Activated naive CD8-positive, alpha-beta T cell treated with anti-CD3 and anti-CD28 coated beads, Interleukin-2, amount 10 ng/mL, durations not matched to agents 7 days and 5 days (primary cell): ENCODE measurements around the gene CLCF1. TPM values are rescaled to one million over a fixed set of nuclear protein-coding genes. Genes with fewer than 3 reads are reported as not detected.

Experiments
- ATAC-seq: fragments of 150-1000 bp; cut with Tn5 transposase; one replicate; pipeline ENCODE4 v1.10.0; 2021; ENCODE audit warnings: low read depth, moderate library complexity
- POLR2A ChIA-PET: fragments of 350-600 bp; sonication (Branson Sonifier 250); formaldehyde crosslinking; loops from one replicate; lab custom pipeline; 2021; ENCODE audit warnings: antibody characterized with exemption; lab: Charles Lee
- DNase-seq: peaks from one replicate; pipeline ENCODE4 v3.0.0; 2021
- H3K27ac Mint-ChIP-seq: one replicate; pipeline ENCODE4 v1.8.0; 2022; ENCODE audit warnings: mild to moderate bottlenecking, mixed read lengths
- H3K27me3 Mint-ChIP-seq: one replicate; pipeline ENCODE4 v1.8.0; 2022; ENCODE audit warnings: mild to moderate bottlenecking, moderate library complexity, mixed read lengths
- H3K36me3 Mint-ChIP-seq: one replicate; pipeline ENCODE4 v1.8.0; 2021; ENCODE audit warnings: mild to moderate bottlenecking, mixed read lengths
- H3K4me1 Mint-ChIP-seq: one replicate; pipeline ENCODE4 v1.8.0; 2021; ENCODE audit warnings: mixed read lengths
- H3K4me3 Mint-ChIP-seq: one replicate; pipeline ENCODE4 v1.8.0; 2022; ENCODE audit warnings: mild to moderate bottlenecking, moderate library complexity, mixed read lengths
- H3K9me3 Mint-ChIP-seq: one replicate; pipeline ENCODE4 v1.8.0; 2021; ENCODE audit warnings: mixed read lengths
- total RNA-seq, 2 experiments: library from RNA; stranded (reverse); gene quantifications; one replicate each; pipeline ENCODE4 v1.2.3, GENCODE V29; 2021

Gene CLCF1
- total RNA-seq, 2 experiments from 2014 or later = 4.3 to 4.7 TPM

- Mint-ChIP-seq H3K4me3 (peak overlapping the region; percentile 8), H3K27ac (no peak overlapping the region), H3K36me3 (peaks cover 1% of the 10 kb centered on the region), H3K9me3 (no peaks in the 10 kb centered on the region), H3K4me1 (peaks cover 33% of the 10 kb centered on the region), H3K27me3 (peaks cover 9% of the 10 kb centered on the region)
- POLR2A ChIA-PET = interaction anchor here (0.7 to 3.5 kb wide), 7 partner anchors 11 to 48 kb away, joined by 3 to 17 read pairs (median 5); partner anchors contain the start of genes ANKRD13D, GRK2 and SSH3
- no peak for ATAC-seq
- no peak for DNase-seq
These were observed 58.0 kb downstream of the CLCF1 start for GRCh38 chr11:67315325-67315909.

- Mint-ChIP-seq H3K36me3 (peaks cover 1% of the 10 kb centered on the region), H3K4me3 (peak overlapping the region; percentile 2), H3K9me3 (no peaks in the 10 kb centered on the region), H3K4me1 (peaks cover 28% of the 10 kb centered on the region), H3K27ac (peak overlapping the region; percentile 6), H3K27me3 (peaks cover 9% of the 10 kb centered on the region)
- DNase-seq (no peak), ATAC-seq (no peak)
- POLR2A ChIA-PET = interaction anchor here (0.9 to 3.2 kb wide), 5 partner anchors 10 to 47 kb away, joined by 3 to 18 read pairs (median 5); partner anchors contain the start of genes ANKRD13D, GRK2 and SSH3
These were observed 59.2 kb downstream of the CLCF1 start for GRCh38 chr11:67314218-67314617.

Other genes with a start within 250 kb of the CLCF1 start
- gene GRK2, start 107.1 kb downstream of the CLCF1 start, total RNA-seq = 100 to 1,000 TPM; 325 to 341 TPM
- gene ANKRD13D, start 84.3 kb downstream of the CLCF1 start, total RNA-seq = 100 to 1,000 TPM; 185 to 207 TPM
- gene SSH3, start 70.1 kb downstream of the CLCF1 start, total RNA-seq = 10 to 100 TPM; 24.6 to 27.0 TPM
- gene POLD4, start 20.1 kb downstream of the CLCF1 start, total RNA-seq = 10 to 100 TPM; 73.2 to 78.2 TPM
- 10 to 100 TPM; 65.3 to 67.1 TPM for gene RAD9A, start 18.4 kb upstream of the CLCF1 start, total RNA-seq
- gene PPP1CA, start 28.3 kb upstream of the CLCF1 start, total RNA-seq = 100 to 1,000 TPM; 290 to 311 TPM
- 100 to 1,000 TPM; 359 to 367 TPM for gene TBC1D10C, start 30.5 kb upstream of the CLCF1 start, total RNA-seq
- 1 to 10 TPM; 5.5 to 5.6 TPM for gene CARNS1, start 42.1 kb upstream of the CLCF1 start, total RNA-seq
- gene RPS6KB2, start 54.9 kb upstream of the CLCF1 start, total RNA-seq = 10 to 100 TPM; 69.0 to 71.4 TPM
- 100 to 1,000 TPM; 351 to 371 TPM for gene PTPRCAP, start 64.1 kb upstream of the CLCF1 start, total RNA-seq
- 100 to 1,000 TPM; 168 to 195 TPM for gene CORO1B, start 69.9 kb upstream of the CLCF1 start, total RNA-seq
- gene GPR152, start 79.1 kb upstream of the CLCF1 start, total RNA-seq = not detected
- gene CABP4, start 81.8 kb upstream of the CLCF1 start, total RNA-seq = 1 to 10 TPM; 2.8 to 3.0 TPM
- 10 to 100 TPM; 63.2 to 69.1 TPM for gene TMEM134, start 95.7 kb upstream of the CLCF1 start, total RNA-seq
- gene AIP, start 109.4 kb upstream of the CLCF1 start, total RNA-seq = 100 to 1,000 TPM; 161 to 166 TPM
- 100 to 1,000 TPM; 125 to 132 TPM for gene PITPNM1, start 131.8 kb upstream of the CLCF1 start, total RNA-seq
- 100 to 1,000 TPM in 1 of 2 experiments, 10 to 100 TPM in 1; 94.6 to 101 TPM for gene CDK2AP2, start 134.6 kb upstream of the CLCF1 start, total RNA-seq
- gene CABP2, start 149.8 kb upstream of the CLCF1 start, total RNA-seq = not detected
- 100 to 1,000 TPM; 211 to 219 TPM for gene GSTP1, start 210.2 kb upstream of the CLCF1 start, total RNA-seq
- 100 to 1,000 TPM; 211 to 219 TPM for gene NDUFV1, start 233.3 kb upstream of the CLCF1 start, total RNA-seq